Measurements from ENCODE around the gene SORCS2.

SORCS2 gene

GRCh38 chr4:7710576-7711306, 518.4 kb downstream of the SORCS2 start:
- TF ChIP-seq GATA1 (IDR thresholded peaks at IDR 0.05; ENCODE audit: low read depth, low read length) (no peak), POLR2A (IDR thresholded peaks at IDR 0.05; ENCODE audit: low read length) (no peak)
- no peak for DNase-seq

GRCh38 chr4:7711307-7711963, 519.1 kb downstream of the SORCS2 start:
- TF ChIP-seq GATA1 (IDR thresholded peaks at IDR 0.05; ENCODE audit: low read depth, low read length), result no peak
- no peak for TF ChIP-seq POLR2A (IDR thresholded peaks at IDR 0.05; ENCODE audit: low read length)

GRCh38 chr4:7712021-7712671, 519.8 kb downstream of the SORCS2 start:
- no peak for TF ChIP-seq GATA1 (IDR thresholded peaks at IDR 0.05; ENCODE audit: low read depth, low read length)
- no peak for TF ChIP-seq POLR2A (IDR thresholded peaks at IDR 0.05; ENCODE audit: low read length)
- DNase-seq, result no peak

More at GRCh38 chr4:7711307-7711963, 519.1 kb downstream of the SORCS2 start:
- DNase-seq, result no peak

GRCh38 chr4:7713757-7714156, 521.4 kb downstream of the SORCS2 start:
- DNase-seq, result no peak
- TF ChIP-seq POLR2A (IDR thresholded peaks at IDR 0.05; ENCODE audit: low read length) (no peak), GATA1 (IDR thresholded peaks at IDR 0.05; ENCODE audit: low read depth, low read length) (no peak)

GRCh38 chr4:7714176-7714575, 521.8 kb downstream of the SORCS2 start:
- DNase-seq, result no peak
- TF ChIP-seq GATA1 (IDR thresholded peaks at IDR 0.05; ENCODE audit: low read depth, low read length) (no peak), POLR2A (IDR thresholded peaks at IDR 0.05; ENCODE audit: low read length) (no peak)

- TF ChIP-seq GATA1 (IDR thresholded peaks at IDR 0.05; ENCODE audit: low read depth, low read length), result no peak
- no peak for TF ChIP-seq POLR2A (IDR thresholded peaks at IDR 0.05; ENCODE audit: low read length)
These were observed 522.4 kb downstream of the SORCS2 start for GRCh38 chr4:7714738-7715137.

GRCh38 chr4:7715271-7716009, 523.1 kb downstream of the SORCS2 start:
- DNase-seq, result no peak

More at GRCh38 chr4:7714738-7715137, 522.4 kb downstream of the SORCS2 start:
- DNase-seq, result no peak

GRCh38 chr4:7716010-7716721, 523.8 kb downstream of the SORCS2 start:
- TF ChIP-seq GATA1 (IDR thresholded peaks at IDR 0.05; ENCODE audit: low read depth, low read length) (no peak), POLR2A (IDR thresholded peaks at IDR 0.05; ENCODE audit: low read length) (no peak)
- DNase-seq, result no peak

More at GRCh38 chr4:7715271-7716009, 523.1 kb downstream of the SORCS2 start:
- TF ChIP-seq GATA1 (IDR thresholded peaks at IDR 0.05; ENCODE audit: low read depth, low read length) (no peak), POLR2A (IDR thresholded peaks at IDR 0.05; ENCODE audit: low read length) (no peak)

GRCh38 chr4:7717161-7717560, 524.8 kb downstream of the SORCS2 start:
- TF ChIP-seq GATA1 (IDR thresholded peaks at IDR 0.05; ENCODE audit: low read depth, low read length) (no peak), POLR2A (IDR thresholded peaks at IDR 0.05; ENCODE audit: low read length) (no peak)
- DNase-seq, result no peak

- DNase-seq, result no peak
- TF ChIP-seq GATA1 (IDR thresholded peaks at IDR 0.05; ENCODE audit: low read depth, low read length) (no peak), POLR2A (IDR thresholded peaks at IDR 0.05; ENCODE audit: low read length) (no peak)
These were observed 525.7 kb downstream of the SORCS2 start for GRCh38 chr4:7717946-7718490.

- no peak for TF ChIP-seq POLR2A (IDR thresholded peaks at IDR 0.05; ENCODE audit: low read length)
- no peak for TF ChIP-seq GATA1 (IDR thresholded peaks at IDR 0.05; ENCODE audit: low read depth, low read length)
These were observed 527.2 kb downstream of the SORCS2 start for GRCh38 chr4:7719354-7720174.

GRCh38 chr4:7721984-7722551, 529.7 kb downstream of the SORCS2 start:
- DNase-seq, result no peak
- TF ChIP-seq POLR2A (IDR thresholded peaks at IDR 0.05; ENCODE audit: low read length) (no peak), GATA1 (IDR thresholded peaks at IDR 0.05; ENCODE audit: low read depth, low read length) (no peak)

More at GRCh38 chr4:7719354-7720174, 527.2 kb downstream of the SORCS2 start:
- DNase-seq, result peak; percentile 13 to 52
